Measurements from ENCODE around the gene OXTR. TPM values are rescaled to one million over a fixed set of nuclear protein-coding genes. Genes with fewer than 3 reads are reported as not detected.

The OXTR gene
- total RNA-seq, 1 donor from 2014 or later: 0.70 TPM

- no peaks in the 10 kb centered on the region for H3K9me3 Mint-ChIP-seq
- H3K27me3 Mint-ChIP-seq: peaks cover 7% of the 10 kb centered on the region
- H3K36me3 Mint-ChIP-seq (ENCODE audit: low read depth): no peaks in the 10 kb centered on the region
- no peak overlapping the region for H3K4me3 Mint-ChIP-seq
- DNase-seq: no peak
- intact Hi-C loops (cut with micrococcal nuclease): no loop called here
- peaks cover 3% of the 10 kb centered on the region for H3K4me1 Mint-ChIP-seq
- H3K27ac Mint-ChIP-seq: no peak overlapping the region
Observed at GRCh38 chr3:8741581-8742261, 27.7 kb downstream of the OXTR start.

DNA sequence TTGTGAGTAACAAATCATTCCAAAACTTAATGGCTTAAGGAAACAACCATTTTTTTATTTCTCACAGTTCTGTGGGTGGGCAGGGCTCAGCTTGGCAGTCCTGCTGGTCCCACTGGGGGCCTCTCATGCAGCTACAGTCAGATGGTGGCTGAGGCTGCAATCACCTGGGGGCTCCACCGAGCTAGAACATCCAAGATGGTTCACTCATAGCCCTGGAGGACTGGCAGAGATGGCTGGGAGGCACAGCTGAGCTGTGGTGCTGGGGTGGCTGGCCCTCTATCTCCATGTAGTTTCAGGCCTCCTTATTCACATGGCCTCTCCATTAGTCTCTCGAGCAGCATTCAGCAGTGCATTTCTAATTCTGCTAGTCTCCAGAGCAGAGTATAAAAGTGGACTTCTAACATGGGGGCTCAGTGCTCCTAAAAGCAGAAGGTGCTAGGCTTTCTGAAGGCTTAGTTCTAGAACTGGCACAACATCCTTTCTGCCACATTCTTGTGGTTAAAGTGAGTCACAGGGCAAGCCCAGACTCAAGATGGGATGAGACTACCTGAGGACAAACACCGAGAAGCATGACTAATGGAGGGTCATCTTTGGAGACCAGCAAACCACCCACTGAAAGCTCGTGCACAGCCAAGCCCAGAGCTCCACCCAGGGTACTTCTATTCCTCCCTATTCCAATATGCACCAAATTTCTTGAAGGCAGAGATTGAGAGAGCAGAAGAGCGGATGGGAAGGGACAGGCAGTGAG lies 29.5 kb downstream of the OXTR start:
- no peaks in the 10 kb centered on the region for H3K9me3 Mint-ChIP-seq
- no peak overlapping the region for H3K4me3 Mint-ChIP-seq
- intact Hi-C loops (cut with micrococcal nuclease): no loop called here
- DNase-seq: no peak
- no peaks in the 10 kb centered on the region for H3K36me3 Mint-ChIP-seq (ENCODE audit: low read depth)
- peaks cover 3% of the 10 kb centered on the region for H3K4me1 Mint-ChIP-seq
- H3K27me3 Mint-ChIP-seq: peaks cover 7% of the 10 kb centered on the region
- H3K27ac Mint-ChIP-seq: no peak overlapping the region

DNA sequence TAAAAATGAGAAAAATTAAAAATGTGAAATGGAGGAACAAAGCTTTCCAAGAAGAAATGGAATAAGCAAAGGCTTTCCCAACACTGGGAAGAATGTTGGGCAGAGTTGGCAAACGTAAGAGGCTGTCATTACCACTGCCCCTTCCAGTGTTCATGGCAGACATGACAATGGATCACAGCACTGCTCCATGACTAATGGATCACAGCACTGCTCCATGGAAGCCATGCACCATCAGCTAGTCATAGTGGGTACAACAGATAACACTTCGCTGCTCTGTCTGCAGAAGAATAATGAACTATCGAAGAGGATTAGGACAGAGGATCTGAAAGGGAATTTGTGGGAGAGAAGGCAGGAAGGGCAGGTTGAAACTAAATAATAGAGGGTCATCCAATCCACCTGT lies 30.8 kb downstream of the OXTR start:
- H3K27ac Mint-ChIP-seq: no peak overlapping the region
- peaks cover 7% of the 10 kb centered on the region for H3K27me3 Mint-ChIP-seq
- DNase-seq: no peak
- peaks cover 3% of the 10 kb centered on the region for H3K4me1 Mint-ChIP-seq
- H3K9me3 Mint-ChIP-seq: no peaks in the 10 kb centered on the region
- intact Hi-C loops (cut with micrococcal nuclease): no loop called here
- no peak overlapping the region for H3K4me3 Mint-ChIP-seq
- no peaks in the 10 kb centered on the region for H3K36me3 Mint-ChIP-seq (ENCODE audit: low read depth)

DNA sequence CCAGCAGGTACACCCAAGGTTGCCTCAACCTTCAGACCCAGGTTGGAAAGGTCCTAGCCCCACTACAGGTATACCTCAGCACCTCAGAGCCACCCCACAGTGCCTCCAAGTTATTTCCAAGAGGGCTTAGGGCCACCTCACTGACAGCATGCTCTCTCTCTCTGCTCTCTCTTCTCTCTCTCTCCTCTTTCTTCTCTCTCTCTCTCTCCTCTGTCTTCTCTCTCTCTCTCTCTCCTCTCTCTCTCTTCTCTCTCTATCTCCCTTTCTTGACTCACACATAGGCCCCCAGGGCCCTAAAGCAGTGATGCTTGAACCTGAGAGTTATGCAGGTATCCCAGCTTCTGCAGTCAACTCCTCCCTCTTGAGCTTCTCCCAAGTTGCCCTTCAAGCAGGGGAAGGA lies 31.6 kb downstream of the OXTR start:
- Mint-ChIP-seq H3K27ac (no peak overlapping the region), H3K27me3 (peaks cover 7% of the 10 kb centered on the region), H3K4me3 (no peak overlapping the region), H3K4me1 (peaks cover 3% of the 10 kb centered on the region), H3K9me3 (no peaks in the 10 kb centered on the region), H3K36me3 (ENCODE audit: low read depth) (no peaks in the 10 kb centered on the region)
- no peak for DNase-seq
- intact Hi-C loops (cut with micrococcal nuclease): no loop called here

DNA sequence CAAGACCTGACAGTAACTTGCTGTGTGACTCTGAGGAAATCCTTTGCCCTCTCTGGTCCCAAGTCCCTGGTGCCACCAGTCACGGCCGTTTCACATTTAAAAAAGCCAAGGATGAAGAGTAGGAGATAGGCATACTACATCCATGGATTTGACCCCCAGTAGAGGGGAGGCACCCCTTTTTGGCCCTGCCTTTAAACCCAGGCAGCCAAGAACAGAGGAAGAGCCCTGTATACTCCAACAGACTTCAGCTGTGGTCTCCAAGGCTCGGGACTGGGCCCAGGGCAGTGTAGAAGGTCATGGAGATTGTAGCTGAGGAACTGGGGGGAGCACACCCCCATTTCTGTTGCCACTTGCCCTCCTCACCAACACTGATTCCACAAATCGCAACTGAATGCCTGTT lies 32.1 kb downstream of the OXTR start:
- H3K27ac Mint-ChIP-seq: no peak overlapping the region
- peaks cover 4% of the 10 kb centered on the region for H3K27me3 Mint-ChIP-seq
- no peak overlapping the region for H3K4me3 Mint-ChIP-seq
- no peaks in the 10 kb centered on the region for H3K36me3 Mint-ChIP-seq (ENCODE audit: low read depth)
- H3K4me1 Mint-ChIP-seq: peaks cover 3% of the 10 kb centered on the region
- no peak for DNase-seq
- intact Hi-C loops (cut with micrococcal nuclease): no loop called here
- H3K9me3 Mint-ChIP-seq: no peaks in the 10 kb centered on the region

GRCh38 chr3:8736436-8736835 lies 33.0 kb downstream of the OXTR start:
- H3K4me1 Mint-ChIP-seq: peaks cover 3% of the 10 kb centered on the region
- no peaks in the 10 kb centered on the region for H3K36me3 Mint-ChIP-seq (ENCODE audit: low read depth)
- no peak overlapping the region for H3K4me3 Mint-ChIP-seq
- no peaks in the 10 kb centered on the region for H3K9me3 Mint-ChIP-seq
- H3K27ac Mint-ChIP-seq: no peak overlapping the region
- intact Hi-C loops (cut with micrococcal nuclease): no loop called here
- no peaks in the 10 kb centered on the region for H3K27me3 Mint-ChIP-seq
- DNase-seq: no peak

- intact Hi-C loops (cut with micrococcal nuclease): no loop called here
- Mint-ChIP-seq H3K27ac (no peak overlapping the region), H3K27me3 (no peaks in the 10 kb centered on the region), H3K4me1 (no peaks in the 10 kb centered on the region), H3K36me3 (ENCODE audit: low read depth) (no peaks in the 10 kb centered on the region), H3K4me3 (no peak overlapping the region), H3K9me3 (no peaks in the 10 kb centered on the region)
- no peak for DNase-seq
Observed at GRCh38 chr3:8734908-8735307, 34.5 kb downstream of the OXTR start.

DNA sequence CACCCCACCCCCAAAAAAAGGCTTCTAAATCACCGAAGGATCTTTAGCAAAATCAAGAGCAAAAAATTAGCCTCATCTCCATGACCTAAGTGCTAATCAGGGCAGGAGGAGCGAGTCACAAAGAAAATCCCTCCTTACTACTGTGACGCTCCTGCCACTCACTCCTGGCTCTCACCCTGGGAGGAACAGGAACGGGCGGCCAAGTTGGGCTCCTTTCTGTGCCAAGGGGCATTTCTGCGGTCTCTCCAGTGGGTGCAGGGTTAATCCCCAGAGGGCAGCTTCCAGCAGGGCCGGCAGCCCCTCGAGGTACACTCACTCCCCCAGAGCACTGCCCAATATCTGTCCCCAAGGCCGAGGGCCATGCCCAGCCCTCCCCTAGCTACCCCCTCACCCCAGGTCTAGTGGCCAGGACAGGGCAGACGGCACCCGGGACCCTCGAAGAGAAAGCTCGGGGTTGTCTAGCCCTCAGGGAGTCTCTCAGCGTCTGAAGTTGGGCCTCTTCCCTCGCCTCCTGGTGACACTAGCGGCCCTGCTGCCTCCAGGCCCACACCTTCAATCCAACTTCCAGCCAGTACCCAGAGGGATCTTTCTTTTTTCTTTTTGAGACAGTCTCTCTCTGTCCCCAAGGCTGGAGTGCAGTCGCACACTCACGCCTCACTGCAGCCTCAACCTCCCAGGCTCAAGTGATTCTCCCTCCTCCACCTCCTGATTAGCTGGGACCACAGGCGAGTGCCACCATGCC lies 35.1 kb downstream of the OXTR start:
- H3K4me3 Mint-ChIP-seq: no peak overlapping the region

DNA sequence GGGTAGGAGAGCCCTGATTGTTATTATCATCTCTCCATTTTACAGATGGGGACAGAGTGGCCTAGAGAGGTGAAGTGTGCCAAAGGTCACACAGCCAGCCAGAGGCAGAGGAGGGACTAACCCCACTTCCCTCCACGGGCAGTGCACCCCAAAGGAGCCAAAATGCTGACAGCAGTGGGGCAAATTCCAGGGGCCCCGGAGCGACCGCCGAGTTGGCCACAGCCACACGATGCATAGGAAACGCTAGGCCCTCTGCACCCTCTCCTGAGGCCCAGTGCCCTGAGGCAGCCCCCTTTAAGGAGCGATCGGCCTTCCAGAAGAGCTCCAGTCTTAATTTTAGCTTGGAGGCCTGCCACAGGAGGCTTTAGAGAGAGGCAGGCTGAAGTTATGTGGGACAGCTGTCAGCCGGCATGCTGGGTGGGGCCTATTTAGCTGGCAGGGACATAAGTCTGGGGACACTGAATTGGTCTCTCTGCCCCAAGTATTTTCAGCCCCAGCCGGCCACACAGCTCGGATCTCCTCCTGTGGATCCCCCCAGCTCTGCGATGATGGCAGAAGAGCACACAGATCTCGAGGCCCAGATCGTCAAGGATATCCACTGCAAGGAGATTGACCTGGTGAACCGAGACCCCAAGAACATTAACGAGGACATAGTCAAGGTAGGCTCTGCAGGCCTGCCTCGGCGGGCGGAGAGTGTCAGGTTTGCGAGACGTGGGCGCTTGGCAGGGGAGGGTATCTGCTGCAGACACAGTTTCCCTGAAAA lies 35.9 kb downstream of the OXTR start, which contains the start of gene CAV3:
TSS of gene CAV3 (plus strand) at position 471 of the 763 bp plus-strand sequence. CDS start at position 546, 75 bp downstream.
- Mint-ChIP-seq H3K4me1 (no peaks in the 10 kb centered on the region), H3K36me3 (ENCODE audit: low read depth) (no peaks in the 10 kb centered on the region), H3K27me3 (no peaks in the 10 kb centered on the region), H3K9me3 (no peaks in the 10 kb centered on the region), H3K4me3 (no peak within 1 kb of the TSS), H3K27ac (no peak within 1 kb of the TSS)
- no peak for DNase-seq
- intact Hi-C loops (cut with micrococcal nuclease): no loop called here

More for the DNA sequence above, 35.1 kb downstream of the OXTR start:
- Mint-ChIP-seq H3K4me1 (no peaks in the 10 kb centered on the region), H3K36me3 (ENCODE audit: low read depth) (no peaks in the 10 kb centered on the region), H3K27me3 (no peaks in the 10 kb centered on the region), H3K27ac (no peak overlapping the region), H3K9me3 (no peaks in the 10 kb centered on the region)
- no peak for DNase-seq
- intact Hi-C loops (cut with micrococcal nuclease): no loop called here

GRCh38 chr3:8732413-8732812 lies 37.0 kb downstream of the OXTR start:
- Mint-ChIP-seq H3K4me3 (no peak overlapping the region), H3K27ac (no peak overlapping the region), H3K9me3 (no peaks in the 10 kb centered on the region), H3K36me3 (ENCODE audit: low read depth) (no peaks in the 10 kb centered on the region), H3K4me1 (no peaks in the 10 kb centered on the region), H3K27me3 (no peaks in the 10 kb centered on the region)
- intact Hi-C loops (cut with micrococcal nuclease): no loop called here
- no peak for DNase-seq

- intact Hi-C loops (cut with micrococcal nuclease): no loop called here
- H3K36me3 Mint-ChIP-seq (ENCODE audit: low read depth): no peaks in the 10 kb centered on the region
- no peaks in the 10 kb centered on the region for H3K27me3 Mint-ChIP-seq
- no peak overlapping the region for H3K27ac Mint-ChIP-seq
- peaks cover 3% of the 10 kb centered on the region for H3K9me3 Mint-ChIP-seq
- no peak overlapping the region for H3K4me3 Mint-ChIP-seq
- H3K4me1 Mint-ChIP-seq: no peaks in the 10 kb centered on the region
- DNase-seq: no peak
Observed at GRCh38 chr3:8730656-8731055, 38.8 kb downstream of the OXTR start.

GRCh38 chr3:8729479-8729878 lies 39.9 kb downstream of the OXTR start:
- no peaks in the 10 kb centered on the region for H3K4me1 Mint-ChIP-seq
- H3K27ac Mint-ChIP-seq: no peak overlapping the region
- no peak for DNase-seq
- intact Hi-C loops (cut with micrococcal nuclease): no loop called here
- no peaks in the 10 kb centered on the region for H3K36me3 Mint-ChIP-seq (ENCODE audit: low read depth)
- no peaks in the 10 kb centered on the region for H3K27me3 Mint-ChIP-seq
- peaks cover 3% of the 10 kb centered on the region for H3K9me3 Mint-ChIP-seq
- H3K4me3 Mint-ChIP-seq: no peak overlapping the region

DNA sequence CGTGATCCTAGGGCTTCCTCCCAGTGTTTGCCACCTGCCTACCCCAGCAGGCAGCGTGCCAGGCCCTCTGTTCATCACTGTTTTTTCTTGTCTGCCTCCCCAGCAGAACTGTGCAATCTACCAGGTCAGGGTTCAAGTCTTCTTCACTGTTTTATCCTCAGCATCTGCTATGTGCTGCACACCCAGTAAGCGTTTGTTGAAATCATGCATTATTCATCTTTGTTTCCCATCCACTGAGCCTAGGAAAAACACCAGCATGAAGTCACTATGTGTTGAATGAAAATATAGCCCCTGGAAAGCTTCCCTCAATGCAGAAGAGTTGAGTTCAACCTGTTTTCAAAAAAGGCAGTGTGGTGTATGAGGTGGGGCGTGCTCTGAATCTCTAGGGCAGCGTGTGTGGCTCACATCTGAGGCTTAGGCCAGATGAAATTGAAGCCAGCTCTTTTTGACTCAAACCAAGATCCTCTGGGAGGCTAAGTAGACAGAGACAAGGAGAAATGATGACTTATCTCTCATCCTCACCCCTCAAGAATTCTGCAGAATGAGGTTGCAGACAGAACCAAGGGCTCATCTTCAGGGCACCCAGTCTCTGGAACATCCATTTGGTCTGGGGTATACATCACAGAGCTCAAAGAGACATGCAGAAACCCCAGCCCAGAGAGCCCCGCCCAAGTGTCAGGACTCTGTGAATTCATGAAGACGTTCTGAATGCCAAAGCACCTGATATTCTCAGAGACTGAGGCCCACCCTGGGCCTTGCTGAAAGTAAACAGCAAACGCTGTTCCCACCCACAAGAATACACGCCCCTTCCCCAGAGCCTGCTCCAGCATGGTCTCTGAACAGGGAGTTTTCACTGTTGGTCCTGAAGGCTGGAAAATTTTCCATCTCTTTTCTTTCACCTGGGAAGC lies 41.6 kb downstream of the OXTR start:
- H3K36me3 Mint-ChIP-seq (ENCODE audit: low read depth): no peaks in the 10 kb centered on the region
- no peak overlapping the region for H3K4me3 Mint-ChIP-seq

More for the DNA sequence above, 41.6 kb downstream of the OXTR start:
- Mint-ChIP-seq H3K27me3 (no peaks in the 10 kb centered on the region), H3K9me3 (peaks cover 3% of the 10 kb centered on the region), H3K4me1 (no peaks in the 10 kb centered on the region), H3K27ac (no peak overlapping the region)
- intact Hi-C loops (cut with micrococcal nuclease): no loop called here
- DNase-seq: no peak

Data from activated CD4-positive, alpha-beta T cell treated with anti-CD3 and anti-CD28 coated beads, Interleukin-2, amount 10 ng/mL, durations not matched to agents 24 days and 14 days (primary cell).